Measurements from ENCODE around the gene FYB2. TPM values are rescaled to one million over a fixed set of nuclear protein-coding genes. Genes with fewer than 3 reads are reported as not detected.

FYB2 gene
- total RNA-seq, 1 donor: not detected

DNA sequence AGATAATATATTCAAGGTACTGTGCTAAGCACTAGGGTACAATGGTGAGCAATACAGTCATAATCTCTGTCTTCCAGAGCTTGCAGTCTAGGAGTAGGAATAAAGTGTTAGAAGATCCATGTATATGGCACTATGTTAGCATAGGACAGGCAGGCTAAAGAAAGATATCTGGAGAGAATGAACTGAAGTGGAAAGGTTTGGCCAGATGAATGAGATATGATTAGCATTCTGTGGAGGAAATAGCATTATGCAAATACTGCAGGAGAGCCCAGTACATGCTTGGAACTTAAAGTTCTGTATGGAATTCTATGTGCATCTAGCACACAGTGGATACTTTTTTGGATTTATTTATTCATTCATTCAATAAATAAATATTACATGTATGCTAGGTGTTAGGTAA lies 40.1 kb upstream of the FYB2 start:
- no peak for DNase-seq (ENCODE audit: low read depth)
- TF ChIP-seq, protein P1, sequence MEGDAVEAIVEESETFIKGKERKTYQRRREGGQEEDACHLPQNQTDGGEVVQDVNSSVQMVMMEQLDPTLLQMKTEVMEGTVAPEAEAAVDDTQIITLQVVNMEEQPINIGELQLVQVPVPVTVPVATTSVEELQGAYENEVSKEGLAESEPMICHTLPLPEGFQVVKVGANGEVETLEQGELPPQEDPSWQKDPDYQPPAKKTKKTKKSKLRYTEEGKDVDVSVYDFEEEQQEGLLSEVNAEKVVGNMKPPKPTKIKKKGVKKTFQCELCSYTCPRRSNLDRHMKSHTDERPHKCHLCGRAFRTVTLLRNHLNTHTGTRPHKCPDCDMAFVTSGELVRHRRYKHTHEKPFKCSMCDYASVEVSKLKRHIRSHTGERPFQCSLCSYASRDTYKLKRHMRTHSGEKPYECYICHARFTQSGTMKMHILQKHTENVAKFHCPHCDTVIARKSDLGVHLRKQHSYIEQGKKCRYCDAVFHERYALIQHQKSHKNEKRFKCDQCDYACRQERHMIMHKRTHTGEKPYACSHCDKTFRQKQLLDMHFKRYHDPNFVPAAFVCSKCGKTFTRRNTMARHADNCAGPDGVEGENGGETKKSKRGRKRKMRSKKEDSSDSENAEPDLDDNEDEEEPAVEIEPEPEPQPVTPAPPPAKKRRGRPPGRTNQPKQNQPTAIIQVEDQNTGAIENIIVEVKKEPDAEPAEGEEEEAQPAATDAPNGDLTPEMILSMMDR (IDR thresholded peaks at IDR 0.05; ENCODE audit: insufficient read depth, low read length): no peak

DNA sequence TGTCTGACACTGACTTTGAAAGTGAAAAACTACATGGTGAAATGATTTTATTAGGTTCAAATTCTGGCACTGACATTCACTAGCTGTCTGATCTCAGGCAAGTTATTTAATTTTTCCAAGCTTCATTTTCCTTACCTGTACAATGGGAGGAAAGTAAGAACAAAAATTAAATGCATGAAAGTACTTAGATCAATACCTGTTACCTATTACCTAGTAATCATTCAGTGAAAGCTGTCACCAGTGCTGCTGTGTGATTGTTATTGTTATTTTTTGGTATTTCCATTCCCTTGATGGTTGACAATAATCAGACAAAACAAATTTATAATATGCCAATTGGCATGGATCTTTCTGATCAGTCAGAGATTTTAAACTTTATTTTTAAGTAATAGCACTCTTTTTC lies 37.0 kb upstream of the FYB2 start:
- TF ChIP-seq, protein P1 (IDR thresholded peaks at IDR 0.05; ENCODE audit: insufficient read depth, low read length): no peak
- DNase-seq (ENCODE audit: low read depth): no peak
- no peak overlapping the region for H3K4me3 ChIP-seq (ENCODE audit: low read depth, low read length)

More for the DNA sequence above, 40.1 kb upstream of the FYB2 start:
- H3K4me3 ChIP-seq (ENCODE audit: low read depth, low read length): no peak overlapping the region

GRCh38 chr1:56855190-56855589 lies 36.0 kb upstream of the FYB2 start:
- DNase-seq (ENCODE audit: low read depth): no peak
- TF ChIP-seq, protein P1 (IDR thresholded peaks at IDR 0.05; ENCODE audit: insufficient read depth, low read length): no peak
- no peak overlapping the region for H3K4me3 ChIP-seq (ENCODE audit: low read depth, low read length)

GRCh38 chr1:56854521-56855099 lies 35.4 kb upstream of the FYB2 start, which contains the start of gene C8A:
TSS of gene C8A (plus strand) at chr1:56854797. CDS start at chr1:56854902, 105 bp downstream.
- no peak within 1 kb of the TSS for H3K4me3 ChIP-seq (ENCODE audit: low read depth, low read length)
- no peak for DNase-seq (ENCODE audit: low read depth)
- TF ChIP-seq, protein P1 (IDR thresholded peaks at IDR 0.05; ENCODE audit: insufficient read depth, low read length): no peak

- DNase-seq (ENCODE audit: low read depth): no peak
- TF ChIP-seq, protein P1 (IDR thresholded peaks at IDR 0.05; ENCODE audit: insufficient read depth, low read length): no peak
- H3K4me3 ChIP-seq (ENCODE audit: low read depth, low read length): no peak overlapping the region
Measured at GRCh38 chr1:56852476-56852875, 33.3 kb upstream of the FYB2 start.

- TF ChIP-seq, protein P1 (IDR thresholded peaks at IDR 0.05; ENCODE audit: insufficient read depth, low read length): no peak
- H3K4me3 ChIP-seq (ENCODE audit: low read depth, low read length): no peak overlapping the region
- no peak for DNase-seq (ENCODE audit: low read depth)
Measured at GRCh38 chr1:56850922-56851321, 31.7 kb upstream of the FYB2 start.

- TF ChIP-seq, protein P1 (IDR thresholded peaks at IDR 0.05; ENCODE audit: insufficient read depth, low read length): no peak
- no peak for DNase-seq (ENCODE audit: low read depth)
- H3K4me3 ChIP-seq (ENCODE audit: low read depth, low read length): no peak overlapping the region
Measured at GRCh38 chr1:56850411-56850810, 31.2 kb upstream of the FYB2 start.
